ENCODE results near the gene FTO. TPM values are rescaled to one million over a fixed set of nuclear protein-coding genes. Genes with fewer than 3 reads are reported as not detected.
A peak's percentile ranks its signal among the peaks of the same experiment; 100 is the strongest.

The FTO gene
- total and polyA plus RNA-seq, 2 of the 13 experiments (the other 11 are each of a cell fraction or from before 2014, with no cell fraction given) = 41.6 to 55.8 TPM

- TF ChIP-seq, protein P1, sequence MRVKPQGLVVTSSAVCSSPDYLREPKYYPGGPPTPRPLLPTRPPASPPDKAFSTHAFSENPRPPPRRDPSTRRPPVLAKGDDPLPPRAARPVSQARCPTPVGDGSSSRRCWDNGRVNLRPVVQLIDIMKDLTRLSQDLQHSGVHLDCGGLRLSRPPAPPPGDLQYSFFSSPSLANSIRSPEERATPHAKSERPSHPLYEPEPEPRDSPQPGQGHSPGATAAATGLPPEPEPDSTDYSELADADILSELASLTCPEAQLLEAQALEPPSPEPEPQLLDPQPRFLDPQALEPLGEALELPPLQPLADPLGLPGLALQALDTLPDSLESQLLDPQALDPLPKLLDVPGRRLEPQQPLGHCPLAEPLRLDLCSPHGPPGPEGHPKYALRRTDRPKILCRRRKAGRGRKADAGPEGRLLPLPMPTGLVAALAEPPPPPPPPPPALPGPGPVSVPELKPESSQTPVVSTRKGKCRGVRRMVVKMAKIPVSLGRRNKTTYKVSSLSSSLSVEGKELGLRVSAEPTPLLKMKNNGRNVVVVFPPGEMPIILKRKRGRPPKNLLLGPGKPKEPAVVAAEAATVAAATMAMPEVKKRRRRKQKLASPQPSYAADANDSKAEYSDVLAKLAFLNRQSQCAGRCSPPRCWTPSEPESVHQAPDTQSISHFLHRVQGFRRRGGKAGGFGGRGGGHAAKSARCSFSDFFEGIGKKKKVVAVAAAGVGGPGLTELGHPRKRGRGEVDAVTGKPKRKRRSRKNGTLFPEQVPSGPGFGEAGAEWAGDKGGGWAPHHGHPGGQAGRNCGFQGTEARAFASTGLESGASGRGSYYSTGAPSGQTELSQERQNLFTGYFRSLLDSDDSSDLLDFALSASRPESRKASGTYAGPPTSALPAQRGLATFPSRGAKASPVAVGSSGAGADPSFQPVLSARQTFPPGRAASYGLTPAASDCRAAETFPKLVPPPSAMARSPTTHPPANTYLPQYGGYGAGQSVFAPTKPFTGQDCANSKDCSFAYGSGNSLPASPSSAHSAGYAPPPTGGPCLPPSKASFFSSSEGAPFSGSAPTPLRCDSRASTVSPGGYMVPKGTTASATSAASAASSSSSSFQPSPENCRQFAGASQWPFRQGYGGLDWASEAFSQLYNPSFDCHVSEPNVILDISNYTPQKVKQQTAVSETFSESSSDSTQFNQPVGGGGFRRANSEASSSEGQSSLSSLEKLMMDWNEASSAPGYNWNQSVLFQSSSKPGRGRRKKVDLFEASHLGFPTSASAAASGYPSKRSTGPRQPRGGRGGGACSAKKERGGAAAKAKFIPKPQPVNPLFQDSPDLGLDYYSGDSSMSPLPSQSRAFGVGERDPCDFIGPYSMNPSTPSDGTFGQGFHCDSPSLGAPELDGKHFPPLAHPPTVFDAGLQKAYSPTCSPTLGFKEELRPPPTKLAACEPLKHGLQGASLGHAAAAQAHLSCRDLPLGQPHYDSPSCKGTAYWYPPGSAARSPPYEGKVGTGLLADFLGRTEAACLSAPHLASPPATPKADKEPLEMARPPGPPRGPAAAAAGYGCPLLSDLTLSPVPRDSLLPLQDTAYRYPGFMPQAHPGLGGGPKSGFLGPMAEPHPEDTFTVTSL (CRISPR knock-in tag; IDR thresholded peaks at IDR 0.05; ENCODE audit: borderline replicate concordance) = 0 out of 2 replicates have a peak, but pooled peaks have one; percentile 26
- no peak for TF ChIP-seq SALL2 (CRISPR knock-in tag; IDR thresholded peaks at IDR 0.05)
- no peak; the same call in 1 of the 2 replicates for TF ChIP-seq NR2C2 (CRISPR knock-in tag; IDR thresholded peaks at IDR 0.05; ENCODE audit: borderline replicate concordance)
- TF ChIP-seq ZNF354B (CRISPR knock-in tag; IDR thresholded peaks at IDR 0.05) = no peak
- no peak for TF ChIP-seq ZNF180 (CRISPR knock-in tag; IDR thresholded peaks at IDR 0.05; ENCODE audit: borderline replicate concordance, low read depth)
- peak; percentile 39; the same call in 1 of the 2 replicates for TF ChIP-seq ZNF121 (CRISPR knock-in tag; IDR thresholded peaks at IDR 0.05)
- TF ChIP-seq GATAD1 (CRISPR knock-in tag; IDR thresholded peaks at IDR 0.05) = no peak
- TF ChIP-seq ZNF839 (CRISPR knock-in tag; IDR thresholded peaks at IDR 0.05; ENCODE audit: borderline replicate concordance) = no peak
- TF ChIP-seq IKZF5 (CRISPR knock-in tag; IDR thresholded peaks at IDR 0.05) = no peak
- TF ChIP-seq PHF20 (CRISPR knock-in tag; IDR thresholded peaks at IDR 0.05) = no peak
- no peak for TF ChIP-seq ZXDC (CRISPR knock-in tag; IDR thresholded peaks at IDR 0.05)
- TF ChIP-seq JUN (CRISPR knock-in tag; IDR thresholded peaks at IDR 0.05) = no peak
- TF ChIP-seq, protein P2, sequence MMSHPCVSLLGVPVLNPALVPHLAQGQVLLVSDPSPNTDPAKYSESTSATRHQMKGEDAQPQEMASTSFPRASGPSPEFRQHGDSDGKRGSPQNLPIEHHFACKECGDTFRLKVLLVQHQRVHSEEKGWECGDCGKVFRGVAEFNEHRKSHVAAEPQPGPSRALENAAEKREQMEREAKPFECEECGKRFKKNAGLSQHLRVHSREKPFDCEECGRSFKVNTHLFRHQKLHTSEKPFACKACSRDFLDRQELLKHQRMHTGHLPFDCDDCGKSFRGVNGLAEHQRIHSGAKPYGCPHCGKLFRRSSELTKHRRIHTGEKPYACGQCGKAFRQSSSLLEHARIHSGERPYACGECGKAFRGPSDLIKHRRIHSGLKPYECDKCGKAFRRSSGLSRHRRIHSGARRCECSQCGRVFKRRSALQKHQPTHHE (CRISPR knock-in tag; IDR thresholded peaks at IDR 0.05; ENCODE audit: borderline replicate concordance) = no peak
- TF ChIP-seq SCMH1 (CRISPR knock-in tag; IDR thresholded peaks at IDR 0.05; ENCODE audit: borderline replicate concordance) = no peak
- no peak for TF ChIP-seq ZNF225 (CRISPR knock-in tag; IDR thresholded peaks at IDR 0.05)
- no peak for TF ChIP-seq U2AF1 (optimal IDR thresholded peaks at IDR 0.05; ENCODE audit: low read depth, low read length)
- TF ChIP-seq ZUFSP (CRISPR knock-in tag; IDR thresholded peaks at IDR 0.05; ENCODE audit: borderline replicate concordance) = no peak
These were observed 455.6 kb downstream of the FTO start (continued) for GRCh38 chr16:54159490-54160080.
